ENCODE results near the gene CAPN13. TPM values are rescaled to one million over a fixed set of nuclear protein-coding genes. Genes with fewer than 3 reads are reported as not detected.

Gene CAPN13
- total and polyA plus RNA-seq, 10 of the 15 experiments (the other 5 are each of a cell fraction or from before 2014, with no cell fraction given) = 0.03 to 0.10 (median 0.06) TPM; not detected in 7

- BruUV-seq (replicated peaks) = no TSS peak
- Histone ChIP-seq H2AFZ (ENCODE audit: control insufficient read depth, low read depth, low read length) (no peak overlapping the region), H3K9me3 (replicated peaks; ENCODE audit: control insufficient read depth, insufficient read depth, low read length) (no peaks in the 10 kb centered on the region), H3K79me2 (ENCODE audit: control insufficient read depth, insufficient read depth, low read length) (no peaks in the 10 kb centered on the region), H3K27me3 (replicated peaks in 1 of 2; ENCODE audit: control insufficient read depth in 2 of 2, insufficient read depth in 2 of 2, low read length in 1 of 2) (peaks cover 0 to 2% of the 10 kb centered on the region in 2 experiments; a peak in 2 of 4 replicates), H3K27ac (ENCODE audit: control insufficient read depth, insufficient read depth) (no peak overlapping the region), H3K9ac (ENCODE audit: control insufficient read depth, insufficient read depth, low read length) (no peak overlapping the region), H3K36me3 (ENCODE audit: control insufficient read depth in 2 of 2, insufficient read depth in 2 of 2, low read length in 1 of 2) (no peaks in the 10 kb centered on the region), H3K4me2 (ENCODE audit: control insufficient read depth, insufficient read depth) (no peak overlapping the region), H4K20me1 (ENCODE audit: control insufficient read depth, insufficient read depth) (no peaks in the 10 kb centered on the region), H3K4me1 (ENCODE audit: control insufficient read depth, insufficient read depth, low read length) (no peaks in the 10 kb centered on the region), H3K4me3 (no peak overlapping the region)
- no peak for DNase-seq (ENCODE audit: low read depth, low spot score)
- ChIA-PET RAD21 (ENCODE audit: unreplicated experiment) (no interaction called here), CTCF (no interaction called here), POLR2A (interaction anchor here (0.6 kb wide), 1 partner anchor 166 kb away, joined by 5 read pairs; no protein-coding TSS in a partner anchor), SMC1A (ENCODE audit: uncharacterized antibody, unreplicated experiment) (no interaction called here)
- TF ChIP-seq JUNB (IDR thresholded peaks at IDR 0.05) (no peak), BRCA1 (IDR thresholded peaks at IDR 0.05; ENCODE audit: low read depth, low read length) (no peak), MYC (IDR thresholded peaks at IDR 0.05; ENCODE audit: insufficient read depth, insufficient read length, insufficient replicate concordance, low read length, severe bottlenecking) (no peak), MTA2 (IDR thresholded peaks at IDR 0.05; ENCODE audit: low read depth) (no peak), SRF (IDR thresholded peaks at IDR 0.05; ENCODE audit: low read depth in 2 of 2, low read length in 2 of 2) (no peak), GATAD2B (conservative IDR thresholded peaks at IDR 0.05; ENCODE audit: low read depth) (no peak), KLF5 (IDR thresholded peaks at IDR 0.05; ENCODE audit: partially characterized antibody) (no peak), SUPT20H (IDR thresholded peaks at IDR 0.05; ENCODE audit: borderline replicate concordance, control insufficient read depth, low read depth, low read length) (no peak), PKNOX1 (IDR thresholded peaks at IDR 0.05) (no peak), IRF5 (IDR thresholded peaks at IDR 0.05; ENCODE audit: borderline replicate concordance) (no peak)
- in situ Hi-C loops (cut with MboI) = no loop called here
- no peak for FAIRE-seq
- no peak for ATAC-seq
- 38% methylated on average over 13 of the region's 13 CpGs for WGBS (ENCODE audit: insufficient coverage, insufficient replicate concordance, low lambda C conversion rate, missing lambda C conversion rate)
- intact Hi-C loops (cut with micrococcal nuclease; ENCODE audit: unreplicated experiment) = no loop called here
These were observed 5.3 kb downstream of the CAPN13 start for GRCh38 chr2:30801821-30802455.

Data from GM12878 (cell line).